GM12892 (cell line): ENCODE results near the gene NEDD8.

Experiments
- POLR2A ChIP-seq: IDR thresholded peaks from 2 replicates; pipeline ENCODE4 v1.6.1; 2011; ENCODE audit warnings: low read depth, low read length, control low read depth
- POLR2AphosphoS5 ChIP-seq: IDR thresholded peaks from 2 replicates; pipeline ENCODE4 v1.6.1; 2011; ENCODE audit warnings: low read depth, low read length, control low read depth
- TAF1 ChIP-seq: IDR thresholded peaks from 2 replicates; pipeline ENCODE4 v1.6.1; 2011; ENCODE audit warnings: low read depth, mild to moderate bottlenecking, control low read depth, low read length, borderline replicate concordance

GRCh38 chr14:24235804-24236688, 3.9 kb upstream of the NEDD8 start:
- TF ChIP-seq POLR2A (no peak), POLR2AphosphoS5 (no peak), TAF1 (no peak)
